ENCODE measurements around the gene ZNF680.
A peak's percentile ranks its signal among the peaks of the same experiment; 100 is the strongest.
"Not testable (repeated sequence)": the region's sequence is repeated elsewhere in the genome, so short reads cannot be mapped to it uniquely, and the experiment has no call there.

ZNF680 gene

DNA sequence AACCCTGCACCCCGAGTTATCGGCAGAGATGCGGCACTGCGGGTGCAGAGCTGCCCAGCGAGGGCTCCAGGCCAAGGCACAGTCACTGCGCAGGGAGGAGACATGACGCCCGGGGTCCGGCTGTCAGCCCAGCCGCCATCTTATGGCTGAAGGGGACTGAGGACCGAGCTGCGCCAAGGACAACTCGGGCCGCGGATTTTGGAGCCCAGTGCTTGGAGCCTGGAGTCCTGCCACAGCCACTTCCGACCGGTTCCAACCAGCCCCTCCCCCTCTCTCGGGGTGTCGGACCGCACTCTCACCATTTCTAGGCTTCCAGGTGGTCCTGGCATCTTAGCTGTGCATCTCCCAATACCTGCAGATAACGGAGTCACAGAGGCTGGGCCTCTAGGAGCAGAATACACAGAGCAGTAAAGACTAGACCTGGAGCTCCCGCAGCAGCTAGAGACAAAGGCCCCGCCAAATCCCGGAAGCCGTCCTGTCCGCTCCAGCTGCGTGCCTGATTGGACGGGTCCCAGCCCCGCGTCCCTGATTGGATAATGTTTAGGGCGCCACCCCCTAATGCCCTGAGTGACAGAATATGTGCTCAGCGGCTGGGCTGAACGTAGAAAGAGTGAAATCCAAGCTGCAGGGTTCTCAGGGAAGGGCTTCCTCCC is at the start of gene ZNF680:
TSS of gene ZNF680 (minus strand) at position 446 of the 653 bp plus-strand sequence. CDS start at position 329, 117 bp downstream.
- peak; percentile 59 for DNase-seq

- DNase-seq: no peak
Observed at GRCh38 chr7:64612452-64612851, 49.6 kb upstream of the ZNF680 start.

GRCh38 chr7:64611717-64612116 is 48.8 kb upstream of the ZNF680 start:
- no peak for DNase-seq

GRCh38 chr7:64610997-64611396 is 48.1 kb upstream of the ZNF680 start:
- DNase-seq: no peak

DNA sequence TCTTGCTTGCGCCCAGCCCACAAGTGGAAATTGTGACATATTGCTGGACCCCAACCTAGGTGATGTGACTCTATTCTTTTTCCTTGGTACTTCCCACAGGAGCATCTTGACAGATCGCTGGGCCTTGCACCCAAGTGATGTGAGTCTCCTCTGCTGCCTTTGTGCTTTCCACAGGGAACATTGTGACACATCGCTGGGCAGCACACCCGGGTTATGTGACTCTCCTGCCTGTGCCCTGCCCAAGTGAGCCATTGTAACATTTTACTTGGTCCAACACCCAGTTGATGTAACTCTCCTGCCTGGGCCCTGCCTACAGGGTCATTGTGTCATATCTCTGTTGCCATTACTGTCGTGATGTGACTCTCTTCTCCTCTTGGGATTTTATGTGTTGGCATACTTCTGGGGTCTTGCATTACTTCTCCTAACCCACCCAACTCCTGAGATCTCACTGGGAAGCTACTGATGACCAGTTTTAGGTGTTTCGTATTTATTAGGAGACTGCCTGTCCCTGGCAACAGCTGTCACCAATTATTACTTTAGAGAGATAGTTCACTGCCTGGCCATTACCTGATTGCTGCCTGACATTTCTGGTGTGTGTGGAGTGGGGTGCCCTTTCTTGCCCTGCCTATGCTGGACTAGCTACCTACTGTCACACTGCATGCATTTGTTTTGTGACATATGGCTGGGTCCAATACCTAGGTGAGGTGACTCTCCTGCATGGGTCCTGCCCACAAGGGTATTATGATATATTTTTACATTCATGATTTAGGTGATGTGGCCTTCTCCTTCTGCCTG is 45.4 kb upstream of the ZNF680 start:
- DNase-seq: no peak

GRCh38 chr7:64606385-64606784 is 43.5 kb upstream of the ZNF680 start:
- DNase-seq: no peak

- no peak for DNase-seq
Observed at GRCh38 chr7:64603271-64603670, 40.4 kb upstream of the ZNF680 start.

DNA sequence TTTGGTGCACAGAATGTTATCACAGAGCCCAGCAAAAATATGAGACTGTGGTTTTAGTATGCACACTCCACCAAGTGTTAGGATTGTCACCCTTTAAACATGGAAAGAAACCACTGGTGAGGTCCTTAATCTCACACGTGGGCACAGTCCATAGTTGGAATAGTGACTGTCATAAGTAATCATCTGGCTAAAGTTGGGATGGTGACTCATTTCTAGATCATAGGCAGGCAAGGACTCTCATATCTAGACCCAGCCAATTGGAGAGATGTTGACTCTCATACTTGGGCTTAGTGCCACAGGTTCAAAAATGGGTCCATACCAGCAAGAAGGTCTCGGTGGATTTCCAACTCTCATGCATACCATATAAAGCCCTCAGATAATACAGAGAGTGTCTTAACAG is 39.6 kb upstream of the ZNF680 start:
- no peak for DNase-seq

DNA sequence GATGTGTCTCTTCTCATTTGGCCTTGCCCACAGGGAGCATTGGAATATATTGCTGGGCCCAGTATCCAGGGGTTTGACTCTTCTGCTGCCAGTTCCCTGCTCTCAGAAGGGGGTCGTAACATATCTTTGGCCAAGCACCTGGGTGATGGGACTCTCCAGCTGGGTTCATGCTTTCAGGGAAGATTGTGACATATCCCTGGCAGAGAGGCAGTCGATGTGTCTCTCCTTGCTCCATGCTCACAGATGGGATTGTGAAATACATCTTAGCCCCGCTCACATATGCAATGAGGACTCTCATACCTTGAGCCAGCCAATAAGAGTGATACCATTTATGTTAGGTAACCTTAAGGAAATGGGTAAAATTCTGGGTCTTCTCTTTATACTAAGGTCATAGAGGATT is 39.2 kb upstream of the ZNF680 start:
- no peak for DNase-seq

GRCh38 chr7:64599359-64599758 is 36.5 kb upstream of the ZNF680 start:
- no peak for DNase-seq

DNA sequence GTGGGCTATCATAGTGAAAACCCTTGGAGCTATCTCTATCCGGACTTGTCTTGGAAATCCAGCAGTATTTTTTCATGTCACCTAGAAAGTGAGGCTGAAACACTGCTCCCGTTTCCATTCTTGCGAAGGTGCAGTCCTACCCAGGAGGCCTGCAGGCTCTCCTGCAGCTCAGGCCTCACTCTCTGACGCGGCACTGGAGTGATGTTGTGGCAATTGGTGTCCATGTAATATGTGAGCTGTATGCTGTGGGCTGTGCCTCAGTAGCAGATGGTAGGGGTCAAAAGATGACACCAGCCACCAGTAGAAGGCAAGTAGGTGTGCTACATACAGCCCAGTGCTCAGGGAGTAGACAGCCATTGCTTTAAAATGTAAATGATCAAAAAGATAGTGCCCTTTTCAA is 28.1 kb upstream of the ZNF680 start:
- no peak for DNase-seq

GRCh38 chr7:64581926-64582894 is 19.3 kb upstream of the ZNF680 start:
- no peak for DNase-seq

GRCh38 chr7:64581391-64581790 is 18.5 kb upstream of the ZNF680 start:
- no peak for DNase-seq

DNA sequence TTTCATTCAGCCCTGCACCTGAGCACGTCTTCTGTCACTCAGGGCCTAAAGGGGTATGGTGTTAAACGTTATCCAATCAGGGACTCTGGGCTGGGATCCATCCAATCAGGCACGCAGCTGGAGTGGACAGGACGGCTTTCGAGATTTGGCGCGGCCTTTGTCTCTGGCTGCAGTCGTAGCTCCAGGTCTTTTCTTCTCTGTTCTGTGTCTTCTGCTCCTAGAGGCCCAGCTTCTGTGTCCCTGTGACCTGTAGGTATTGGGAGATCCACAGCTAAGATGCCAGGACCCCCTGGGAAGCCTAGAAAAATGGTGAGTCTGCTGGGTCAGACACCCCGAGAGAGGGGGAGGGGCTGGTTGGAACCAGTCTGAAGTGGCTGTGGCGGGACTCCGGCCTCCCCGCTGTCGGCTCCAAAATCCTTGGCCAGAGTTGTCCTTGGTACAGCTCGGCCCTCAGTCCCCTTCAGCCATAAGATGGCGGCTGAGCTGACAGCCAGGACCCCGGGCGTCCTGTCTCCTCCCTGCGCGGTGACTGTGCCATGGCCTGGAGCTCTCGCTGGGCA is 11.7 kb upstream of the ZNF680 start:
- DNase-seq: no peak

GRCh38 chr7:64570284-64570605 is 7.4 kb upstream of the ZNF680 start:
- not testable (repeated sequence) for DNase-seq

DNA sequence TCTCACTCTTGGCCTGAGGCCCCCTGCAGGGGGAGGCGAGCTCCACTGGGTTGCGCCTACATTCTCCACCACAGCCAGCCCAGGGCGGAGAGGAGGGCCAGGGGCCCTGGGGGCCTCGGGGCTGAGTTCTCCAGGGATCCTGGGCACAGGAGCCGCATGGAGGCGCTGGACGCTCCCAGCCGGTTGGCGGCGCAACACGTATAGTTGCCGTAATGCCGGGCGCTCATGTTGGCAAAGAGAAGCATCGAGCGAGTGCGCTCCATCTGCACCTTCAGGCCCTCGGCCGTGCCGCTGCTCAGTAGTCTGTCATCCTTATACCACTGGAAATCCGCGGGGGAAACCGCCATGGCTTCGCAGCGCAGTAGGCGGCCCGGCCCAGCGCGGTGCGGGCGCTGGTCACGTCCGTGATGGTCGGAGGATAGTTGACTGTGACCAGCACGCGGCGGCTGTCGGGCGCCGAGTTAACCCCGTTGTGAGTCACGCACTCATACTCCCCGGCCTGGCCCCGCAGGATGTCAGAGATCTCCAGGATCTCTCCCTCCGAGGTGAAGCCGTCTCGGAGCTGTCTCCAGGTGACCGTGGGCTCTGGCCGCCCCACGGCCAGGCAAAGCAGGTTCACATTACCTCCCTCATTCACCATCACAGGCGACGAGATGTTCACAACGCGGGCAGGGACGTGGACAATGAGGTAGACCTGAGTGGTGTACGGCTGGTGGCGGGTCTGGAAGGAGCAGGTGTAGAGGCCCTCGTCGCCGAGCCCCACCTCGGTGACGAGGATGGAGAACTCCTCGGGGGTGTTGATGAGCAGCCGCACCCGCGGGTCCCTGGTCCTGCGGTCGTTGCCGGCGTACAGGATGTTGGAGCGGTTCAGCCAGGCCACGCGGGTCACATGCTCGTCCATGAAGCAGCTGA is 6.8 kb upstream of the ZNF680 start:
- not testable (repeated sequence) for DNase-seq

DNA sequence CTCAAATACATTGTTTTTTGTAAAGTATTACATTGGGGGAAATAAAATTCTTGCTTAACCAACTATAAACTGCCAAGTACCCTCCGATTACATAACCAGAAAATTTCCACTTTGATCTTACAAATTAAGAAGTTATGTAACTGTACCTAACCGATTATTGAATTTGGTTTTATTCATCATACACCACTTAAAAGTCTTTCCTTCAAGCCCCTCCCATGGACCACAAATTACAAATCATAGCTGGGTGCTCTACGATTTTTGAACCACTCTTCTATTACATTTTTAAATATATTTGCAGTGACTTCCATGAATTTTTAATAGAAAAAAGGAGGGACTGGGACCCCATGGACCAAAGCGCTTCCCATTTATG is 630 bp downstream of the ZNF680 start:
- no peak for DNase-seq

GRCh38 chr7:64559206-64559605 is 3.7 kb downstream of the ZNF680 start:
- no peak for DNase-seq

DNA sequence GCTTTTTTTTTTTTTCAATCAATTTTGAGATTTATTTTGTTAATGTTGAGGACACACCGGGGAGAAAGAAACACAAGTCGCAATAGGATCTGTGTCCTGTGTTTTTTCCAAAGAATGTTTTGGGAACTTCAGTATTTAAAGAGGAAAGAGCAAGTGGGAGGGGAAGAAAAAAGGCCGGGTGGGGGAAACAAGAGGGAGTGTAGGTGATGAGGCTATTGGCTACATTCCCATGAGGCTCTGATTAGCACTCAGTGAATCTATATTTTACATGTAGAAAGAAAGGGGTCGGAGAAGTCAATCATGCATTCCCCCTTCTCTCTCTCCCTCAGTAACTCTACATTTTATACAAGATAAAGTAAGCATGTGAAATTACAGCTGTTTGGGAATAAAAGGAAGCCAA is 4.1 kb downstream of the ZNF680 start:
- no peak for DNase-seq

GRCh38 chr7:64558323-64558705 is 4.6 kb downstream of the ZNF680 start:
- no peak for DNase-seq

- no peak for DNase-seq
Observed at GRCh38 chr7:64557601-64558322, 5.1 kb downstream of the ZNF680 start.
